Activated naive CD4-positive, alpha-beta T cell treated with Interleukin-2 at 50 U/mL for 16 hours (primary cell): Measurements from ENCODE around the gene MAP3K10.
"Not testable (repeated sequence)": the region's sequence is repeated elsewhere in the genome, so short reads cannot be mapped to it uniquely, and the experiment has no call there.

Source experiments
- DNase-seq: peaks from one replicate; pipeline ENCODE4 v3.0.0-alpha.2; 2020

Gene MAP3K10

DNA sequence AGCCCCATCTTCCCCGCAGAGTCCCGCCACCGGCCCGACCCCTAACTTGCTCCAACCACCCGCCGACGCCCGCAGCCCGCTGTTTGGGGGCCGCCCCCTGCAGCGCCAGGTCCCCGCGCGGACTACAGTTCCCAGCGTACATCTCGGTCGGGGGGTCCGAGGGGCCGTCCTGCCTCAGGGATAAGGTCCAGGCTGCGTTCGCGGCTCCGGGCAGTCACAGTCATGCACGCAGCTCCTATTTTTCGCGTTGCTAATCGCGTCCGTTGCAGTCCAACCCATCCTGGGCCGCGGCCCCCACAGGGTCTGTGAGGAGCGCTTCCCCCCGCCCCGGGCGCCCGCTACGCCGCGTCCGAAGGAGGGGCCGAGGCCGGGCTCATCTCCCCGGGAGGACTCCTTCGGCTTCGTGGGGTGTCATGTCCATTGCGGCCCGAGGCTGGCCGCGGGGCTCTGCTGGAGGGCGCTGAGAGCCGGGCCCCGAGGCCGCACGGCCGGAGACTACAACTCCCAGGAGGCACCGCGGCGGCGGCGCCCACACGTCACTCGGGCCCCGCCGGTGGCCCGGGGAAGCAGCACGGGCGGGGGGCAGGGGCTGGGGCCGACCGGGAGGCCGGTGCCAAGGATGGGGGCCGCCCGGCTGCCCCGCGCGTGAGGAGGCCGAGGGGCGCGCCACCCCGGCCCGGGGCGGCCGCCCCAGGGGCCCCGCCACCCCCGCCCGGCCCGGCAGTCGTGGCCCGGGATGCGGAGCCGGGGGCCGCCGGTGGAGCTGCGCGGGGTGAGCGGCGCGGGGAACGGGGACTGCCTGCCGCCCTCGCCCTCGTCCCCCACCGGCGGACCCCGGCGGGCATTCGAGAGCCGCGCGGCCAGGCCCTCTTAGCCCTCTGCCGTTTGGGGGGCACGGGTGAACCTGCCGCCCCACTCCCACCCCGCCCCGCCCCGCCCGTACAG, at the start of gene MAP3K10:
Gene MAP3K10, plus strand, starts transcription at position 536 of the 945 bp plus-strand sequence. CDS start 606 bp downstream, outside the sequence.
- peak; percentile 82 for DNase-seq

- DNase-seq: no peak
Measured at GRCh38 chr19:40141551-40141950, 49.7 kb upstream of the MAP3K10 start.

DNA sequence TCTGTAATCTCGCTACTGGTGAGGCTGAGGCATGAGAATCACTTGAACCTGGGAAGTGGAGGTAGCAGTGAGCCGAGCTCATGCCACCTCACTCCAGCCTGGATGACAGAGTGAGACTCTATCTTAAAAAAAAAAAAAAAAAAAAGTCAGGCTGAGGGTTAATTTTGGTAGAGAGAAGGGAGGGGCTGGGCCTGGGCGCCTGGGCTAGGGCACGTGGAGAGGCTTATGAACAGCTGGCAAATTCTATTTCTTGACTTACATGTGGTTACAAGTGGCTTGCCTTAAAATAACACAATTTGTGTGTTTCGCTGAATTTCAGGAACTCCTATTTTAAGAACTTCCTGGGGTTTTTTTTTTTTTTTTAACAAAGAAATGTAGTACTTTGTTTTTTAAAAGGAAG, 47.6 kb upstream of the MAP3K10 start:
- DNase-seq: peak; percentile 27

DNA sequence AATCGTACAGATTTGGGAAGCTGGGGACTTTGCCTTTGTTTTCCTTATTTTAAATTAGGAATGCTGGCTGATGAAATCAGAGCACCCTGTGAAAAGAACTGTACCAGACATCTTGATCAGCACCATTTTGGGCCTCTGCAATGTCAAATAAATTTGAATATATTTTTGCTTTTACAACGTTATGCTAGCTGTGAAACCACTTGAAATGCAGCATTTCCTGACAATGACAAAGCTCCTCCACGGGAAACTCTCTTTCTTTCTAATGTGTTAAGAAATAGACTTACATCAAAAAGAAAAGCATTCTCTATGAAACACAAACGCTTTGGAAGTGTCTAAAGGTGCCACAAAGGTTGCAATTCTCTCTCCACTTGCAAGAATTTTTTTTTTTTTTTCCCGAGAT, 47.1 kb upstream of the MAP3K10 start:
- DNase-seq: no peak

DNA sequence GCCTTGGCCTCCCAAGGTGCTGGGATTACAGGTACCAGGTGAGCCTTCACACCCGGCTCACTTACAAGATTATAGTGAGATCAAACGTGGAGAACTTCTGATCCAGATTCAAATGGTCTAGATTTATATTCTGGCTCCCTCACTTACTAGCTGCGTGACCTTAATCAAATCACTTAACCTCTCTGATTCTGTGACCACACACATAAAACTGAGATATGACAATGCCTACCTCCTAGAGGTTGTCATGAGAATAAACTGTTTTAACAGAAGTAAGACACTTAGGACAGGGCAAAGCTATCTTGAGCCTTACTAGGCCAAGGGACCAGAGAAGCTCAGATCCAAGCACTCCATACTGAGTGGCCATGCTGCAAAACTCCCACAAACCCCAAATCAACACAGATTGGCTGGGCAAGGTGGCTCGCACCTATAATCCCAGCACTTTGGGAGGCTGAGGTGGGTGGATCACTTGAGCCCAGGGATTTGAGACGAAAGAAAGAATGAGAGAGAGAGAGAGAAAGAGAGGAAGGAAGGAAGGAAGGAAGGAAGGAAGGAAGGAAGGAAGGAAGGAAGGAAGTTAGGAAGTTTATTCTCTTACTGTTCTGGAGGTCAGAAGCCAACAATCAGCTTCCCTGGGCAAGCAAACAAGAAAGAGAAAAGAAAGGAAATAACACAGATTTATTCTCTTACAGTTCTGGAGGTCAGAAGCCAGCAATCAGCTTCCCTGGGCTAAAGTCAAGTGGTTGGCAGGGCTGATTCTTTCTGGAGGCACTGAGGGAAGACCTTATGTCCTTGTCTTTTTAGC, 46.1 kb upstream of the MAP3K10 start:
- DNase-seq: no peak

- DNase-seq: not testable (repeated sequence)
Measured at GRCh38 chr19:40145749-40146029, 45.5 kb upstream of the MAP3K10 start.

GRCh38 chr19:40147338-40147692, 43.9 kb upstream of the MAP3K10 start:
- DNase-seq: no peak

DNA sequence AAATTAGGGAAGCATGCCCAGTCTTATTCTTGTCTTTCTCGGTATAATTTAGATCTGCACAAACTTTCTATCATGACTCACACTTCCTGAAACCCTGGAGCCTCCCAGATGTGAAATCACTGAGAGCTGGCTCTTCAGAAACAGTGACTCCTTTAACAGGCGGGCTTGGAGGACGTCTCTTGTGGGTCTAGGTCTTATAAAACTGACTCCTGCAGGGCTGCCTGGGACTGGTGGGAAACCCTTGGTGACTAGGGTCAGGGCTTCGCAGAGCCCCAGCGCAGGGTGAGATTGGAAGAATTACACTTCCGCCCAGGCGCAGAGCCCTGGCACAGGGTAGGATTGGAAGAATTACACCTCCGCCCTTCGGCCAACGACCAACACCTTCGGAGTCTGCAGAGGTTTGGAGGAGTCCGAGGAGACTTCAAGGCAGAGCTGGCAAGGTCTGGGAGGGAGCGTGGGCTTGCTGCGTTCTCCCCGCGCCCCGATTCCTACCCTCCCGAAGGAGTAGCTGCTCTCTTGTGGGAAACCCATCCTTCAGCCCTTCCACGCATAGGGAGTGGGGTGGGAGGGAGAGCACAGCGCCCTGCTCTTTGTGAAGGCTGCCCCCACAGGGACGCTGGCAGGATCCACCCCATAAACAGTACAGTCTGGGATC, 43.4 kb upstream of the MAP3K10 start:
- no peak for DNase-seq

- no peak for DNase-seq
Measured at GRCh38 chr19:40149501-40149900, 41.7 kb upstream of the MAP3K10 start.

- DNase-seq: no peak
Measured at GRCh38 chr19:40150170-40150569, 41.1 kb upstream of the MAP3K10 start.

DNA sequence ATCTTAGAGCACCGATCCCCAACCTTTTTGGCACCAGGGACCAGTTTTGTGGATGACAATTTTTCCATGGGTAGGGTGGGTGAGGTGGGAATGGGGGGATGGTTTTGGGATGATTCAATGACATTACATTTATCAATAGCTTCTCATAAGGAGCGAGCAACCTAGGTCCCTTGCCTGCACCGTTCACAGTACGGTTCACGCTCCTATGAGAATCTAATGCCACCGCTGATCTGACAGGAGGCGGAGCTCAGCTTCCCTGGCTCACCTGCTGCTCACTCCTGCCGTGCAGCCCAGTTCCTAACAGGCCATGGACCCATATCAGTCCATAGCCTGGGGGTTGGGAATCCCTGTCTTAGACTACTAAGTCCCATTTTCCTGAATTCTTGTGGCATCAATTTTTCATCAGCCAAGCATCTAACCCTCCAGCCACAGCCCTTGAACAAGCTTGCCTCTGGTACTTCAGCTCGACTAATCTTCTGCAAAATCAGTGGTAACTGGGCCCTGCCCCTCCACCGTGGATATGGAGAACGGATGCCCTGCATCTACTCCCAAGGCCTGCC, 37.0 kb upstream of the MAP3K10 start:
- no peak for DNase-seq

DNA sequence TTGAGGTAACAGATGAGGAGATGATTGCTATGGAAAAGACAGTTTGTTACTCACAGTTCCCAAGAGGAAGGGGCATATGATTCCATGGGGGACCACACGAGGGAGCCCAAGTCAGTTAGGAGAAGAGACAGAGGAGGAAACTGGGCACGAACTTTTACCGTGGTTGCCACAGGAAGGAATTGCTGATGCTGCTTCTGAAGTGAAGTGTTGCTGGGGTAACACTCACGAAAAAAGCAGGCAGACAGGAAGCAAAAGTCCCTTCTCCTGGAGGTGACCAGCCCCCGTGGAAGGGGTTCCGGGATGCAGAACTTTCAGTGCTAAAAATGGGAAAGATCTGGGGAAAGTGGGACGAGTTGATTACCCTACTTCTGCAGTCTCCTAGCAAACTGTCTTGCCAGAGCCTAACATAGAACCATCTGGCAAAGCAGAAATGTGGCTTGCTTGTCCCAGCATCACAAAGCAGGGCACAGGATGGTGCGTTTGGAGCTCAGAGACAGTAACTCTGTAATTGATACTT, 35.4 kb upstream of the MAP3K10 start:
- no peak for DNase-seq

DNA sequence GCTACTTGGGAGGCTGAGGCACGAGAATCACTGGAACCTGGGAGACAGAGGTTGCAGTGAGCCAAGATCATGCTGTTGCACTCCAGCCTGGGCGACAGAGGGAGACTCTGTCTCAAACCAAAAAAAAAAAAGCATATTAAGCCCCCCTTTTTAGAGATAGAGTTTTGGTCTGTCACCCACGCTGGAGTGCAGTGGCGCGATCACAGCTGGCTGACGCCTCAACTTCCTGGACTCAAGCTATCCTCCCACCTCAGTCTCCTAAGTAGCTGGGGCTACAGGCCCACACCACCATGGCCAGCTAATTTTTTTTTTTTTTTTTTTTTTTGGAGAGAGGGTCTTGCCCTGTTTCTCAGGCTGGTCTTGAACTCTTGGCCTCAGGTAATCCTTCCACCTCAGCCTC, 34.2 kb upstream of the MAP3K10 start:
- DNase-seq: no peak

GRCh38 chr19:40159744-40160143, 31.5 kb upstream of the MAP3K10 start:
- DNase-seq: no peak

GRCh38 chr19:40162104-40162503, 29.1 kb upstream of the MAP3K10 start:
- DNase-seq: no peak

GRCh38 chr19:40163541-40164129, 27.6 kb upstream of the MAP3K10 start:
- no peak for DNase-seq

GRCh38 chr19:40165362-40165937, 25.8 kb upstream of the MAP3K10 start:
- peak; percentile 56 for DNase-seq

DNA sequence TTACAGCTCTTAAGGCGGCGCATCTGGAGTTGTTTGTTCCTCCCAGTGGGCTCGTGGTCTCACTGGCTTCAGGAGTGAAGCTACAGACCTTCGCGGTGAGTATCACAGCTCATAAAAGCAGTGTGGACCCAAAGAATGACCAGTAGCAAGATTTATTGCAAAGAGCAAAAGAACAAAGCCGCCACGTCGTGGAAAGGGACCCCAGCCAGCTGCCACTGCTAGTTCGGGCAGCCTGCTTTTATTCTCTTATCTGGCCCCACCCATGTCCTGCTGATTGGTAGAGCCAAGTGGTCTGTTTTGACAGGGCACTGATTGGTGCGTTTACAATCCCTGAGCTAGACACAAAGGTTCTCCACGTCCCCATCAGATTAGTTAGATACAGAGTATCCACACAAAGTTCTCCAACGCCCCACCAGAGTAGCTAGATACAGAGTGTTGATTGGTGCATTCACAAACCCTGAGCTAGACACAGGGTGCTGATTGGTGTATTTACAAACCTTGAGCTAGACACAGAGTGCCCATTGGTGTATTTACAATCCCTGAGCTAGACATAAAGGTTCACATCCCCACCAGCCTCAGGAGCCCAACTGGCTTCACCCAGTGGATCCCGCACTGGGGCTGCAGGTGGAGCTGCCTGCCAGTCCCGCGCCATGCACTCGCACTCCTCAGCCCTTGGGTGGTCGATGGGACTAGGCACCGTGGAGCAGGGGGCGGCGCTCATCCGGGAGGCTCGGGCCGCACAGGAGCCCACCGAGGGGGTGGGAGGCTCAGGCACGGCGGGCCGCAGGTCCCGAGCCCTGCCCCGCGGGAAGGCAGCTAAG, 21.5 kb upstream of the MAP3K10 start:
- not testable (repeated sequence) for DNase-seq

GRCh38 chr19:40170303-40170989, 20.8 kb upstream of the MAP3K10 start:
- not testable (repeated sequence) for DNase-seq

- not testable (repeated sequence) for DNase-seq
Measured at GRCh38 chr19:40171293-40171692, 19.9 kb upstream of the MAP3K10 start.

GRCh38 chr19:40174092-40174491, 17.1 kb upstream of the MAP3K10 start:
- no peak for DNase-seq
